ENCODE measurements around the gene NEO1.

DNA sequence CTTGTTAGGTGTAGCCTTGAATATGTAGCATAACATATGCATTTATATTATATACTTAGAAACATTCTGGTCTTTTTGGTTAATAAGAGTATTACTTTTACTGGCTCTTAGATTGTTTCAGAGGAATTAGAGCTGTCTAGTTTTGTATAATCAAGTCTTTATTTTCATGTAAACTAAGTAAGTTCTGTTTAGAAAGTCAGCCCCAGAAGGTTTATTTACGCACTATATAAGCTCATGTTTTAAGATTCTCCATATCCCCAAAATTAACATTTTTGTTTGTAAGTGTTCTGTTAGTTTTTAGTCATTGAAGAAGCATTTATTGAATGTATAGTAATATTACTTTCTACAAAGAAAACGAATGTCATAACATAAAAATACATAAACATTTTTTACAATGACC, 158.4 kb downstream of the NEO1 start:
- TF ChIP-seq, protein P1, sequence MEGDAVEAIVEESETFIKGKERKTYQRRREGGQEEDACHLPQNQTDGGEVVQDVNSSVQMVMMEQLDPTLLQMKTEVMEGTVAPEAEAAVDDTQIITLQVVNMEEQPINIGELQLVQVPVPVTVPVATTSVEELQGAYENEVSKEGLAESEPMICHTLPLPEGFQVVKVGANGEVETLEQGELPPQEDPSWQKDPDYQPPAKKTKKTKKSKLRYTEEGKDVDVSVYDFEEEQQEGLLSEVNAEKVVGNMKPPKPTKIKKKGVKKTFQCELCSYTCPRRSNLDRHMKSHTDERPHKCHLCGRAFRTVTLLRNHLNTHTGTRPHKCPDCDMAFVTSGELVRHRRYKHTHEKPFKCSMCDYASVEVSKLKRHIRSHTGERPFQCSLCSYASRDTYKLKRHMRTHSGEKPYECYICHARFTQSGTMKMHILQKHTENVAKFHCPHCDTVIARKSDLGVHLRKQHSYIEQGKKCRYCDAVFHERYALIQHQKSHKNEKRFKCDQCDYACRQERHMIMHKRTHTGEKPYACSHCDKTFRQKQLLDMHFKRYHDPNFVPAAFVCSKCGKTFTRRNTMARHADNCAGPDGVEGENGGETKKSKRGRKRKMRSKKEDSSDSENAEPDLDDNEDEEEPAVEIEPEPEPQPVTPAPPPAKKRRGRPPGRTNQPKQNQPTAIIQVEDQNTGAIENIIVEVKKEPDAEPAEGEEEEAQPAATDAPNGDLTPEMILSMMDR (IDR thresholded peaks at IDR 0.05) = no peak
- no peak for TF ChIP-seq POLR2A (IDR thresholded peaks at IDR 0.05)
